SHP77 treated with DMSO at 0.1 percent for 48 hours (cell line): ENCODE results near the gene PHLDA1.

Experiments
- DNase-seq: peaks from one replicate; lab custom pipeline; 2025; lab: John Stamatoyannopoulos, UW

PHLDA1 gene

GRCh38 chr12:76037130-76038103 lies 5.8 kb upstream of the PHLDA1 start:
- DNase-seq = peak; percentile 61

- no peak for DNase-seq
These were observed 3.5 kb upstream of the PHLDA1 start for GRCh38 chr12:76035045-76035444.

- DNase-seq = no peak
These were observed 1.8 kb upstream of the PHLDA1 start for GRCh38 chr12:76033081-76034011.

GRCh38 chr12:76032043-76032981 lies 736 bp upstream of the PHLDA1 start:
- DNase-seq = no peak

GRCh38 chr12:76031081-76031413 lies 529 bp downstream of the PHLDA1 start:
- no peak for DNase-seq

- peak; percentile 17 for DNase-seq
These were observed 1.1 kb downstream of the PHLDA1 start for GRCh38 chr12:76030341-76031080.

- DNase-seq = no peak
These were observed 1.6 kb downstream of the PHLDA1 start for GRCh38 chr12:76029982-76030340.

- no peak for DNase-seq
These were observed 2.9 kb downstream of the PHLDA1 start for GRCh38 chr12:76028571-76029277.

GRCh38 chr12:76026643-76027063 lies 4.9 kb downstream of the PHLDA1 start:
- DNase-seq = no peak

GRCh38 chr12:76025601-76026575 lies 5.7 kb downstream of the PHLDA1 start:
- DNase-seq = no peak

GRCh38 chr12:76024942-76025600 lies 6.5 kb downstream of the PHLDA1 start:
- DNase-seq = no peak

- DNase-seq = no peak
These were observed 7.3 kb downstream of the PHLDA1 start for GRCh38 chr12:76024102-76024781.

- no peak for DNase-seq
These were observed 8.4 kb downstream of the PHLDA1 start for GRCh38 chr12:76023069-76023690.

- no peak for DNase-seq
These were observed 9.1 kb downstream of the PHLDA1 start for GRCh38 chr12:76022506-76022905.

GRCh38 chr12:76020731-76021672 lies 10.6 kb downstream of the PHLDA1 start:
- no peak for DNase-seq

GRCh38 chr12:76020281-76020680 lies 11.3 kb downstream of the PHLDA1 start:
- no peak for DNase-seq
